ENCODE data around the gene CSAD.

CSAD gene

DNA sequence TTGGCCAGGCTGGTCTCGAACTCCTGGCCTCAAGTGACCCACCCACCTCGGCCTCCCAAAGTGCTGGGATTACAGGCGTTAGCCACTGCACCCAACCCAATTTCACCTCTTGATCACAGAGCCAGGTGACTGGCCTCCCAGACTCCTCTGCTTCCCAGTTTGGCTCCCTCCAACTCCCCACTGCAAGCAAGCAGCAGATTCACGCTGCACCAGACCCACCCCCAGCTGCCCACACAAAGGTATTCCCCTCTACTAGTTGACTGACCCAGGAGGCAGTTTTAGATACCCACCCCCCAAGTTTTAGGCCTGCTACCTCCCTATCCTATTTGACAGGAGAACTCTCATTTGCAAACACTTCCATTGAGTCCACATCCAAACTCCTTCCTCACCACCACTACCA, 46.1 kb upstream of the CSAD start:
- no peaks in the 10 kb centered on the region for H3K9me3 ChIP-seq (ENCODE audit: severe bottlenecking)
- DNase-seq, result no peak
- TF ChIP-seq, protein P1, sequence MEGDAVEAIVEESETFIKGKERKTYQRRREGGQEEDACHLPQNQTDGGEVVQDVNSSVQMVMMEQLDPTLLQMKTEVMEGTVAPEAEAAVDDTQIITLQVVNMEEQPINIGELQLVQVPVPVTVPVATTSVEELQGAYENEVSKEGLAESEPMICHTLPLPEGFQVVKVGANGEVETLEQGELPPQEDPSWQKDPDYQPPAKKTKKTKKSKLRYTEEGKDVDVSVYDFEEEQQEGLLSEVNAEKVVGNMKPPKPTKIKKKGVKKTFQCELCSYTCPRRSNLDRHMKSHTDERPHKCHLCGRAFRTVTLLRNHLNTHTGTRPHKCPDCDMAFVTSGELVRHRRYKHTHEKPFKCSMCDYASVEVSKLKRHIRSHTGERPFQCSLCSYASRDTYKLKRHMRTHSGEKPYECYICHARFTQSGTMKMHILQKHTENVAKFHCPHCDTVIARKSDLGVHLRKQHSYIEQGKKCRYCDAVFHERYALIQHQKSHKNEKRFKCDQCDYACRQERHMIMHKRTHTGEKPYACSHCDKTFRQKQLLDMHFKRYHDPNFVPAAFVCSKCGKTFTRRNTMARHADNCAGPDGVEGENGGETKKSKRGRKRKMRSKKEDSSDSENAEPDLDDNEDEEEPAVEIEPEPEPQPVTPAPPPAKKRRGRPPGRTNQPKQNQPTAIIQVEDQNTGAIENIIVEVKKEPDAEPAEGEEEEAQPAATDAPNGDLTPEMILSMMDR (IDR thresholded peaks at IDR 0.05; ENCODE audit: low read depth, low read length), result no peak
- no peaks in the 10 kb centered on the region for H3K36me3 ChIP-seq
- no peak overlapping the region for H3K27ac ChIP-seq
- no peaks in the 10 kb centered on the region for H3K27me3 ChIP-seq (ENCODE audit: insufficient read depth, low read depth, severe bottlenecking)
- H3K4me3 ChIP-seq (ENCODE audit: low read depth, low read length), result no peak overlapping the region

DNA sequence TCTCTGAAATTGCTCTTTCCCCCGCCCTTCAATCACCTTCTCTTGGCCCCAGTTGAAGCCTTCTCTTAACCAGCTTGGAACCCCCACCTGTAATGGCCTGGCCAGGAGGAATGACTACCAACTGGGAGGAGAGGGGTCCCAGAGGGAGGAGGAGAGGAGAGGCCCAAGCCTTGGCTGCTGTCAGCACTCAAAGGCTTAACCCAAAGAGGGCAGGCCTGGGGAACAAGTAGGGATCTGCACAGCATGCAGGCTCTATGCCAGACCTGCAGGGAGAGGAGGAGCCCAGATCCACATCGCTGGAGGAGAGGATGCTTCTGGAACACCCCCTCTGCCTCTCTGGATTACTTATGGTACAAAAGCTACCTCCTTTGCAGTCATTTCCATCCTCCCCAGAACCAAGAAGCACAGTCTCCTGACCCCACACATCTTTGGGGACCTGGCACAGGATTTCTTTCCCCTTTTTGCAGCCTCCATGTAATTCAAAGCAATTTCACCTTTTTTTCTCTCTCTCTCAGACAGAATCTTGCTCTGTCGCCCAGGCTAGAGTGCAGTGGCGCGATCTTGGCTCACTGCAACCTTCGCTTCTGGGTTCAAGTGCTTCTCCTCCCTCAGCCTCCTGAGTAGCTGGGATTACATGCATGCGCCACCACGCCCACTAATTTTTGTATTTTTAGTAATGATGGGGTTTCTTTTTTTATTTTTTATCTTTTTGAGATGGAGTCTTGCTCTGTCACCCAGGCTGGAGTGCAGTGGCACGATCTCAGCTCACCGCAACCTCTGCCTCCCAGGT, 45.1 kb upstream of the CSAD start:
- DNase-seq, result peak; percentile 59
- TF ChIP-seq, protein P1 (IDR thresholded peaks at IDR 0.05; ENCODE audit: low read depth, low read length), result no peak
- peak overlapping the region; percentile 70 for H3K27ac ChIP-seq
- no peaks in the 10 kb centered on the region for H3K36me3 ChIP-seq
- no peaks in the 10 kb centered on the region for H3K27me3 ChIP-seq (ENCODE audit: insufficient read depth, low read depth, severe bottlenecking)
- H3K9me3 ChIP-seq (ENCODE audit: severe bottlenecking), result no peaks in the 10 kb centered on the region
- no peak overlapping the region for H3K4me3 ChIP-seq (ENCODE audit: low read depth, low read length)

DNA sequence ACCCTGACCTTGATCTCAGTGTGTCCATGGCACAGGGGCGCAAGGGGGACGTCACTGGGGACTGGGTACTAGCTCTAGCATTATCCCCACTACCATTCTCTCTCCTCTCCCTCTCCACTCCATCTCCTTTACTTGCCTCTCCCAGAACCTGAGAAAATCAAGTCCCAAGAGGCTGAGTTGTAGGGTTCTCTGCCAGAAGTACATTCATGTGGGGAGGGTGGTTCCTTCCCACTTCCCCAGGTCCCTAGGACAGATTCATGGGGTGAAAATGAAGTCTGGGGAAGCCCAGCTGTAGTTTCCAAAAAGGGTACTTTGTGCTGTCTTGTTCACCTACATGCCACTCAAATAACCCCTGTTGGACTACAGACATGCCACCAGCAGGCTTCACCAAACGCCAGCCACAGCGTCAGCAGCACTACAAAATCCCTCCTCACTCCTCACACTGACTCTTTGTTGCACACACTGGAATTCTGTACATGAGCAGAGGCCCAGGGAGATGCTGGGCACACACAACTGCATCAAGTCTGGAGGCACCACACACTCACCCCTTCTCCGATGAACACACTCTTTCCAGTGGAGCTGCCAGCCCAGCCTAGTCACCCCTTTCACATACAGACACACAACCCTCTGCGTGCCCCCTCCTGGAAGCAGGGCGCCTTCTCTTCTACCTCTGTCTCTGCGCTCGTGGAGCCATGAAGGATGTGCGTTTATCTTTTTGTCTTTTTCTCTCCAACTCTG, 44.3 kb upstream of the CSAD start:
- H3K36me3 ChIP-seq, result no peaks in the 10 kb centered on the region
- H3K4me3 ChIP-seq (ENCODE audit: low read depth, low read length), result no peak overlapping the region
- H3K9me3 ChIP-seq (ENCODE audit: severe bottlenecking), result no peaks in the 10 kb centered on the region
- no peak for DNase-seq
- TF ChIP-seq, protein P1 (IDR thresholded peaks at IDR 0.05; ENCODE audit: low read depth, low read length), result no peak
- H3K27ac ChIP-seq, result peak overlapping the region; percentile 70
- H3K27me3 ChIP-seq (ENCODE audit: insufficient read depth, low read depth, severe bottlenecking), result no peaks in the 10 kb centered on the region

DNA sequence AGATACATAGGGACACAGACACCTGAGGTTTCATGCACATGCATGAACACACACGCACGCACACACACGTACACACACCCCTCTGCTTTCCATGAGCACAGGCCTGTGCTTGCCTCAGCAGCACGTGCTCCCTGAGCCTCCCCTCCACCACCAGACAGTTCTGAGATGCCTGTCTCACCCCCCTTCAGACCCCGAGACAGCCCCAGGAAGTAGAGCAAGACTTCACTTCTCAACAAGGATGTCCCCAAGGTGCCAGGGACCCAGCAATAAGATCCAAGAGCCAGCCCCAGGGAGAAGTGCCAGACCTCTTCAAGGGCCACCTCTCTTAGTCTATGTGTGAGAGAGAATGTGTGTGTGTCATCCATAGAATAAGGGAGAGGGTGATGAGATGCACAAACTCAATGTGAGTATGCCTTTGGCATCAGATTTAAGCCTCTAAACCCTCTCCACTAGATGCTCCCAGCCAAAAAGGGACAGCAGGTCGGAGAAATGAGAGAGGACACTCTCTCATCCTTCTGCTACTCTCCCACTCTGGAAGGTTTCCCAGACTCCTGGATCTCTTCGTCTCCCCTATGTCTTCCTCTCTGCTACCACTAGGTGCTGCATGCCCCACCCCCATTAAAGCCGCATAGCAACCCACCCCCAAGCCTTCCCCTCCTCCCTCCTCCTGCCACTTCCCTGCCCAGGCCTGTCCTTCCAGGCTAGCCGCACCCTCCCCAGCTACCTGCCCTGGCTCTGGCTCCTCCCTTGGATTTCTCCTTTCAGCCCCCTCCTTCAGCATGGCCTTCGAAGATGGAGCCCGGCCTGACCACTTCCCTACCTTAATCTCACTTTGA, 43.6 kb upstream of the CSAD start:
- H3K27ac ChIP-seq, result peak overlapping the region; percentile 70
- no peaks in the 10 kb centered on the region for H3K27me3 ChIP-seq (ENCODE audit: insufficient read depth, low read depth, severe bottlenecking)
- H3K36me3 ChIP-seq, result no peaks in the 10 kb centered on the region
- H3K9me3 ChIP-seq (ENCODE audit: severe bottlenecking), result no peaks in the 10 kb centered on the region
- H3K4me3 ChIP-seq (ENCODE audit: low read depth, low read length), result no peak overlapping the region
- DNase-seq, result peak; percentile 93
- TF ChIP-seq, protein P1 (IDR thresholded peaks at IDR 0.05; ENCODE audit: low read depth, low read length), result peak; percentile 61

DNA sequence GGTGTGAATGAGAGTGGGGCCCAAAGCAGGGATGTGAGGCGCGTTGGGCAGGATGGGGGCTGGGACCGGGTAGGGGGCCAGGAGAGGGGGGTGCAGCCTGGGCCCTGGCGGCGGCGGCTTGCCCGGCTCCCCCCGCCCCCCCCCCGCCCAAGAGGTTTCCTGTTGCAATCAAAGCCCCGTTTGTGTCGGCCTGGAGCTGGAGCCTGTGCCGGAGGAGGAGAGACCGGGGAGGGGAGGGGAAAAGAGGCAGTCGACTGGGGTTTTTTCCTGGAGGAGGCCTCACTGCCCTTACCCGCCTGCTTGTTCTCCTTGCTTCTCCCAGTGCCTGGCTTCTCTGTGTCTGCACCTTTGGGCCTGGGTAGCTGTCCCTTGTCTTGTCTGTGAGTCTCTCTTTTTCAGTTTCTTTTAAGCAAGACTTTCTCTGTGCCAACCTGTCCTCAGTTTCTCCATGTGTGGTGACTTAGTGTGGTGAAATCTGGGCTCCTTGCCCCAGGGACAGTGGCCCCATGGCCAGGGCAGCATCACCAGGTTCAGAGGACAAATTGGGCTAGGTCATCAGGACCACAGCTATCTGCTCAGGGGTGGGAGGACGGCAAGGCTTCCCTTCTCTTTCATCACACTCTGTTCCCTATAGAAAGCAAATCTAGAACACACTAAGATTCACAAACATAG, 42.8 kb upstream of the CSAD start:
- DNase-seq, result peak; percentile 51
- Histone ChIP-seq H3K4me3 (ENCODE audit: low read depth, low read length) (no peak overlapping the region), H3K9me3 (ENCODE audit: severe bottlenecking) (no peaks in the 10 kb centered on the region), H3K27me3 (ENCODE audit: insufficient read depth, low read depth, severe bottlenecking) (no peaks in the 10 kb centered on the region), H3K27ac (peak overlapping the region; percentile 47), H3K36me3 (no peaks in the 10 kb centered on the region)
- TF ChIP-seq, protein P1 (IDR thresholded peaks at IDR 0.05; ENCODE audit: low read depth, low read length), result no peak

Data from WERI-Rb-1 (cell line).